GM19099 (cell line): ENCODE results near the gene RFTN2.

Experiments used
- POLR2A ChIP-seq: IDR thresholded peaks from 3 replicates; pipeline ENCODE4 v1.6.1; 2011; ENCODE audit warnings: low read depth; ENCODE audit not compliant: insufficient read length; ENCODE audit errors: extremely low read depth

Gene RFTN2, protein sequence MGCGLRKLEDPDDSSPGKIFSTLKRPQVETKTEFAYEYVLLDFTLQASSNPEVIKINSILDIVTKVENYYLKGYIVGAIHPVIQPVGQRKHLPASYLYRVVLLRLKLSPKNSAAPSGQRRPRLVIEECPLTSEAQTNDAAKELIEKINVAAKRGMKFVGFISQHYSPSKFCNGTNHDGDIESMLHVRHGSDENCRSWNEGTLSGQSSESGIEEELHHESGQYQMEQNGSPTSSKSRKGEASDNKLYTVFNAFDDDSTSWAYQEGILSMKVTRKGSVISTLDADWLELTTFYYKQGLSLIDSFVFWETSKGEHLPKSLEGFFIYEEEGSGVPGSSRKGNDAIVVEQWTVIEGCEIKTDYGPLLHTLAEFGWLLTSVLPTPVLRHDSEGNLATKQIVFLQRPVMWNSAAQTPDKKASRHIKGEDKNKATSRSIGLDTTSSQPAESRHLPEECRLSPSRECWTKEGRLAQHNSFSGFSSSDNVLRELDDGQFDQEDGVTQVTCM

GRCh38 chr2:197675246-197675645, at the start of gene RFTN2:
Gene RFTN2 (minus strand): TSS chr2:197675587. CDS start chr2:197675458, 129 bp downstream.
- no peak for TF ChIP-seq POLR2A

GRCh38 chr2:197717863-197718262, 42.5 kb upstream of the RFTN2 start:
- no peak for TF ChIP-seq POLR2A

DNA sequence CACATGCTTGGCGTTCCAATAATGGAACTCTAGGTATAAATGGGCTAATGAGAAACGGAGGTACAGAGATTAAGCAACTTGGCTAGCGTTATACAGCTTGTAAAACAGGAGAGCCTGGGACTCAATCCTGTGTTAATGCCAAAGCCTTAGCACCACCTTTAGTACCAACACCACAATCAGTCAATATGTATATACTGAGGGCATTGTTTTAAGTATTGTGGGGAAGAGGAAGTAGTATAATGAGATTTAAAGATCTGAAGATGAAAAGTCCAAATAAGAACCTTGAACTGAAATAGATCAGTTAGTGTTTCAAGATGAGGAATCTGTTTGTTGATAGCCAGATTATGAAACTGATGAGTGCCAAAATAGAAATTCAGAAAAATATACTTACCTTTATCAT, 37.9 kb upstream of the RFTN2 start:
- TF ChIP-seq POLR2A, result no peak

DNA sequence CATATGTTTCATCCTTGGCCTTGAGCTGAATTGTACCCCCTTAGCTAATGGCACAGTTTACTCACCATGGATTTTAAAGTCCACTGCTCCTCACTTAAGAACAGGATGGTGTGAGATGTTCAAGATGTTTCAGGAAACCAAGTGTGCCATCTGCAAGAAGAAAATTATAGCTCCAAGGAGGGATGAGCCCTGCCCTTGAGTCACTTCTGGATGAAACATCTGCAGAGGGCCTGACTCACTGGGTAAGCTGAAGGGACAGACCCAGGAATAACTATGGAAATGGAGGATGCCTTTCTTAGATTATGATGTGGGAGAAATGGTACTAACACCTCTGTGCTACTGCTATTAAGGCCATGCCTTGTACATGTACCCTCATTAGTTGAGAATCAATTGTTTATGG, 36.2 kb upstream of the RFTN2 start:
- no peak for TF ChIP-seq POLR2A

- TF ChIP-seq POLR2A, result no peak
Measured at GRCh38 chr2:197710424-197711042, 35.1 kb upstream of the RFTN2 start.

- no peak for TF ChIP-seq POLR2A
Measured at GRCh38 chr2:197708331-197708730, 32.9 kb upstream of the RFTN2 start.

GRCh38 chr2:197707316-197708213, 32.2 kb upstream of the RFTN2 start:
- TF ChIP-seq POLR2A, result no peak

DNA sequence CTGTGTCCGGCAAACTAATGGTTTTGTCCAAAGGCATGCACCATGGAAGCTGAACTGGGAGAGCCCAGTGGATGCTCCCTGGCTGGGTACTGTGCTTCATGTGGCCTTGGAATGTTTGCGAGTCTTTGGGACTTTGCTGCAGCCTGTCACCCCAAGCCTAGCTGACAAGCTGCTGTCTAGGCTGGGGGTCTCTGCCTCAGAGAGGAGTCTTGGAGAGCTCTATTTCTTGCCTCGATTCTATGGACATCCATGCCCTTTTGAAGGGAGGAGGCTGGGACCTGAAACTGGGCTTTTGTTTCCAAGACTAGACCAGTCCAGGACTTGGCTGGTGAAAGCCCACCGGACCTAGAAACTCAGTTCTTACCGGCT, 31.4 kb upstream of the RFTN2 start:
- TF ChIP-seq POLR2A, result no peak

- no peak for TF ChIP-seq POLR2A
Measured at GRCh38 chr2:197705912-197706838, 30.8 kb upstream of the RFTN2 start.

GRCh38 chr2:197705121-197705911, 29.9 kb upstream of the RFTN2 start, which contains the start of gene MARS2:
Gene MARS2 (plus strand): TSS chr2:197705369. CDS start chr2:197705406, 37 bp downstream.
- TF ChIP-seq POLR2A, result peak; percentile 95

DNA sequence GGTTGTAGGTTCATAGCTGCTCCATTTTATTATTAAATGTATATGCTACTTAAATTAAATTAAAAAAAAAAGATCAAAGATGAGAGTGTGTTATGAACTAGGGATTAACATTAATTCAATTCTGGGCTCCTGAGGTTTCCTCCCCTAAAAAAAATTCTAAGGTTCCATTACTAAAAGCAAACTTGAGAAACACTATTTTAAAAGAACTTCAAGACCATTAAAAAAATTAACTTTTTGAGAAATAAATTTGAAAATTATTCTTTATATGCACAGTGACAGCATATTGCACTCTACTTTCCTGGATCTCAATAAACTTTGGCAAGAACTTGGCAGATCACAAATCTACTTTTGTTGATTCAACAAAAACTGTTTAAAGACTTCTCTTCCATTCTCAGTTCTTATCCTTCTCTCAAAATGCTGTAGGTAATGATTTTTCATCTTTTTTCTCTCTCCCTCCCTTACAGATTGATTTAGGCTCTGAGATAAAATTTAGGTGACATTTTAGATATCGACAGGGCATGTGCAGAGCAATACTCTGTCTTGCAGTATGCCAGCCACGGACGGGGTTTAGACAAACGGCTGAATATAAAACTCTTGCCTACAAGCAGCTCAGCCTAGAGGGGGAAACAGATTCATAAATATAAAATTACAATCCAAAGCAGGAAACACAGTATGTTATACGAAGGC, 29.2 kb upstream of the RFTN2 start:
- no peak for TF ChIP-seq POLR2A

- TF ChIP-seq POLR2A, result no peak
Measured at GRCh38 chr2:197700960-197701359, 25.6 kb upstream of the RFTN2 start.

DNA sequence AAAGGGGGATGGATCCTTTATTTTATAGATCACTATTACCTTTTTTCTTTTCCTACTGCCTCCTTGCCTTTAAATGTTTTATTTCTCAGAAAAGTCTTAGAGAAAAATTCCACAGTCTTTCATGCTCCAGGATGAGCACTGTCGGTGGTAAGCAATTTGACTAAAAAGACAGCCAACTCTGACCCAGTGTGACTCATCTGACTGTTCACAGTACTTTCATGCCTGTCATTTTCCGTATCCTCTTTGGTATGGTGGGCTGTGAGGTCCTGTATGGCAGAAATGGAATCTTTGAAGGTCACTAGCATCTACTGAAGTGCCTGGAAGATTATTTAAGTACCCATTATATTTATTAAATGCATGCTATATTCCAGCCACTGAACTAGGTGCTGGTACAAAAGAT, 2.1 kb upstream of the RFTN2 start:
- TF ChIP-seq POLR2A, result no peak
